H1 (cell line): ENCODE data around the gene BABAM2. TPM values are rescaled to one million over a fixed set of nuclear protein-coding genes. Genes with fewer than 3 reads are reported as not detected.

Experiments used
- KDM5A ChIP-seq: fragments of 200-600 bp; IDR thresholded peaks from 2 replicates; pipeline ENCODE4 v1.7.1; 2012; ENCODE audit warnings: mild to moderate bottlenecking, low read length, inconsistent platforms, mixed read lengths
- SIRT6 ChIP-seq: IDR thresholded peaks from one replicate; pipeline ENCODE4 v1.7.1; 2012; ENCODE audit warnings: low read length, inconsistent platforms
- polyA plus RNA-seq, 7 experiments: library from polyadenylated mRNA; depleted of rRNA in 3 of 7; stranded (reverse) in 5 of 7; unstranded in 2 of 7; fragments of >200 nt in 5 of 7; fragments of 200-250 nt in 2 of 7; gene quantifications; 1 replicate in 5 of 7; 2 replicates in 1 of 7; 4 replicates in 1 of 7; pipeline versions ENCODE4 v1.2.1 to v1.2.3, GENCODE V29; 2011 to 2013; ENCODE audit warnings: missing spikeins in 2 of 7, mixed read lengths in 2 of 7
- total RNA-seq: library from RNA; stranded (reverse); fragmentation: NEBNext Ultra II Directional; extraction: Animal tissue kit (Norgen Biotek cat#: 25700); gene quantifications from 2 replicates; pipeline ENCODE4 v1.2.1, GENCODE V29; 2021
- TF ChIP-seq, protein P1 (sequence below): IDR thresholded peaks from 2 replicates; pipeline ENCODE4 v1.6.1; 2011; ENCODE audit warnings: low read depth, mild to moderate bottlenecking, low read length; ENCODE audit not compliant: insufficient read depth

BABAM2 gene
- total and polyA plus RNA-seq, 2 of the 8 experiments (the other 6 are each of a cell fraction or from before 2014, with no cell fraction given) = 15.8 to 20.9 TPM

GRCh38 chr2:28088970-28089369 lies 198.4 kb downstream of the BABAM2 start (continued):
- TF ChIP-seq, protein P1, sequence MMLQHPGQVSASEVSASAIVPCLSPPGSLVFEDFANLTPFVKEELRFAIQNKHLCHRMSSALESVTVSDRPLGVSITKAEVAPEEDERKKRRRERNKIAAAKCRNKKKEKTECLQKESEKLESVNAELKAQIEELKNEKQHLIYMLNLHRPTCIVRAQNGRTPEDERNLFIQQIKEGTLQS = no peak
- TF ChIP-seq KDM5A (no peak), SIRT6 (no peak)
